ENCODE data around the gene LRG1.

LRG1 gene

DNA sequence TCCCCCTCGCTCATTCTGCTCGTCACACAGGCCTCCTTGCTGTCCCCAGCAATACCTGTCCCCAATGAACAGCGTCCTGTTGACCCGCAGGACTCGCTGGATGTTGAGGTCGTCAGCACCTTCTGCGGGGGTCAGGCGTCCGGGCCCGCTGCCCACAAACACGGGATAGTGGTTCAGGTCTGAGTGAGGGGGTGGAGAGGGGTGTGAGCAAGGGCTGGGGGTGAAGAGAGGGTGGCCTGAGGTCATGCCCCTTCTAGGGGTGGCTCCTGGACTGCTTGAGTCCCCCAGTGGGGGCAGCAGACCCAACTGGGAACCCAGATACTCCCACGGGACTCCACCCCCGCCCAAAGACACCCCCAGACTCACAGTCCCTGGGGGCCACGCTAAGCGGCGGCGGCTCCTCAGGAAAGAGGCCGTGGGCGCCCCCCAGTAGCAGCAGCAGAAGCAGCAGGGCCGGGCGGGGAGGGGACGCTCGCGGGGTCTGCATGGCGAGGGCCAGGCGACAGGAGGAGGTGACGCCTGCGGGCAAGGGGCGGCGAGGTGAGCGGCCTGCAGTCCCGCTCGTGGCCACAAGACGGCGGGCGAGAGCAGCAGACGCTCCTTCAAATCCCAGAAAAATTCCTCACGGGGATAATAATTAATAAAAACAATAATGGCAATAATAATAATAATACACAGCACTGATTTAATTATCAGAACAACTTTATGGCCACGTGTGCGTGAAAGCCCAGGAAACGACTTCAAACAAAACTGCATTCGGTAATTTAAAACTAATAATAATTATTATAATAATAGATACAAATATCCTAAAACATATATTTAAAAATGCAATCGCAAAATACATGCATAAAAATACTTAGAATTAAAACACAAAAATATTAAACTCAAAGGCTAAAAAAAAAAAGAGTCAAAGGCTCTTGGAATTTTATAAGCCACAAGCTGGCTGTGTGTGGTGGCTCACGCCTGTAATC lies 18.4 kb upstream of the LRG1 start (continued):
- TF ChIP-seq ZNF311 (tag by site-specific recombination; IDR thresholded peaks at IDR 0.05; ENCODE audit: borderline replicate concordance), result no peak
- no peak for TF ChIP-seq ZNF2 (tag by site-specific recombination; IDR thresholded peaks at IDR 0.05)
- TF ChIP-seq, protein P1, sequence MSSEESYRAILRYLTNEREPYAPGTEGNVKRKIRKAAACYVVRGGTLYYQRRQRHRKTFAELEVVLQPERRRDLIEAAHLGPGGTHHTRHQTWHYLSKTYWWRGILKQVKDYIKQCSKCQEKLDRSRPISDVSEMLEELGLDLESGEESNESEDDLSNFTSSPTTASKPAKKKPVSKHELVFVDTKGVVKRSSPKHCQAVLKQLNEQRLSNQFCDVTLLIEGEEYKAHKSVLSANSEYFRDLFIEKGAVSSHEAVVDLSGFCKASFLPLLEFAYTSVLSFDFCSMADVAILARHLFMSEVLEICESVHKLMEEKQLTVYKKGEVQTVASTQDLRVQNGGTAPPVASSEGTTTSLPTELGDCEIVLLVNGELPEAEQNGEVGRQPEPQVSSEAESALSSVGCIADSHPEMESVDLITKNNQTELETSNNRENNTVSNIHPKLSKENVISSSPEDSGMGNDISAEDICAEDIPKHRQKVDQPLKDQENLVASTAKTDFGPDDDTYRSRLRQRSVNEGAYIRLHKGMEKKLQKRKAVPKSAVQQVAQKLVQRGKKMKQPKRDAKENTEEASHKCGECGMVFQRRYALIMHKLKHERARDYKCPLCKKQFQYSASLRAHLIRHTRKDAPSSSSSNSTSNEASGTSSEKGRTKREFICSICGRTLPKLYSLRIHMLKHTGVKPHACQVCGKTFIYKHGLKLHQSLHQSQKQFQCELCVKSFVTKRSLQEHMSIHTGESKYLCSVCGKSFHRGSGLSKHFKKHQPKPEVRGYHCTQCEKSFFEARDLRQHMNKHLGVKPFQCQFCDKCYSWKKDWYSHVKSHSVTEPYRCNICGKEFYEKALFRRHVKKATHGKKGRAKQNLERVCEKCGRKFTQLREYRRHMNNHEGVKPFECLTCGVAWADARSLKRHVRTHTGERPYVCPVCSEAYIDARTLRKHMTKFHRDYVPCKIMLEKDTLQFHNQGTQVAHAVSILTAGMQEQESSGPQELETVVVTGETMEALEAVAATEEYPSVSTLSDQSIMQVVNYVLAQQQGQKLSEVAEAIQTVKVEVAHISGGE (tag by site-specific recombination; conservative IDR thresholded peaks at IDR 0.05; ENCODE audit: low read depth), result no peak
- TF ChIP-seq, protein P2, sequence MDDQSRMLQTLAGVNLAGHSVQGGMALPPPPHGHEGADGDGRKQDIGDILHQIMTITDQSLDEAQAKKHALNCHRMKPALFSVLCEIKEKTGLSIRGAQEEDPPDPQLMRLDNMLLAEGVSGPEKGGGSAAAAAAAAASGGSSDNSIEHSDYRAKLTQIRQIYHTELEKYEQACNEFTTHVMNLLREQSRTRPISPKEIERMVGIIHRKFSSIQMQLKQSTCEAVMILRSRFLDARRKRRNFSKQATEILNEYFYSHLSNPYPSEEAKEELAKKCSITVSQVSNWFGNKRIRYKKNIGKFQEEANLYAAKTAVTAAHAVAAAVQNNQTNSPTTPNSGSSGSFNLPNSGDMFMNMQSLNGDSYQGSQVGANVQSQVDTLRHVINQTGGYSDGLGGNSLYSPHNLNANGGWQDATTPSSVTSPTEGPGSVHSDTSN (CRISPR knock-in tag; IDR thresholded peaks at IDR 0.05), result no peak
- 0 out of 2 replicates have a peak, but pooled peaks have one; percentile 17 for TF ChIP-seq KLF10 (tag by site-specific recombination; IDR thresholded peaks at IDR 0.05)
- TF ChIP-seq ZBTB20 (tag by site-specific recombination; IDR thresholded peaks at IDR 0.05), result no peak
- TF ChIP-seq, protein P3, sequence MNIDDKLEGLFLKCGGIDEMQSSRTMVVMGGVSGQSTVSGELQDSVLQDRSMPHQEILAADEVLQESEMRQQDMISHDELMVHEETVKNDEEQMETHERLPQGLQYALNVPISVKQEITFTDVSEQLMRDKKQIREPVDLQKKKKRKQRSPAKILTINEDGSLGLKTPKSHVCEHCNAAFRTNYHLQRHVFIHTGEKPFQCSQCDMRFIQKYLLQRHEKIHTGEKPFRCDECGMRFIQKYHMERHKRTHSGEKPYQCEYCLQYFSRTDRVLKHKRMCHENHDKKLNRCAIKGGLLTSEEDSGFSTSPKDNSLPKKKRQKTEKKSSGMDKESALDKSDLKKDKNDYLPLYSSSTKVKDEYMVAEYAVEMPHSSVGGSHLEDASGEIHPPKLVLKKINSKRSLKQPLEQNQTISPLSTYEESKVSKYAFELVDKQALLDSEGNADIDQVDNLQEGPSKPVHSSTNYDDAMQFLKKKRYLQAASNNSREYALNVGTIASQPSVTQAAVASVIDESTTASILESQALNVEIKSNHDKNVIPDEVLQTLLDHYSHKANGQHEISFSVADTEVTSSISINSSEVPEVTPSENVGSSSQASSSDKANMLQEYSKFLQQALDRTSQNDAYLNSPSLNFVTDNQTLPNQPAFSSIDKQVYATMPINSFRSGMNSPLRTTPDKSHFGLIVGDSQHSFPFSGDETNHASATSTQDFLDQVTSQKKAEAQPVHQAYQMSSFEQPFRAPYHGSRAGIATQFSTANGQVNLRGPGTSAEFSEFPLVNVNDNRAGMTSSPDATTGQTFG (tag by site-specific recombination; IDR thresholded peaks at IDR 0.05; ENCODE audit: borderline replicate concordance), result no peak
- TF ChIP-seq, protein P4, sequence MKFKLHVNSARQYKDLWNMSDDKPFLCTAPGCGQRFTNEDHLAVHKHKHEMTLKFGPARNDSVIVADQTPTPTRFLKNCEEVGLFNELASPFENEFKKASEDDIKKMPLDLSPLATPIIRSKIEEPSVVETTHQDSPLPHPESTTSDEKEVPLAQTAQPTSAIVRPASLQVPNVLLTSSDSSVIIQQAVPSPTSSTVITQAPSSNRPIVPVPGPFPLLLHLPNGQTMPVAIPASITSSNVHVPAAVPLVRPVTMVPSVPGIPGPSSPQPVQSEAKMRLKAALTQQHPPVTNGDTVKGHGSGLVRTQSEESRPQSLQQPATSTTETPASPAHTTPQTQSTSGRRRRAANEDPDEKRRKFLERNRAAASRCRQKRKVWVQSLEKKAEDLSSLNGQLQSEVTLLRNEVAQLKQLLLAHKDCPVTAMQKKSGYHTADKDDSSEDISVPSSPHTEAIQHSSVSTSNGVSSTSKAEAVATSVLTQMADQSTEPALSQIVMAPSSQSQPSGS (tag by site-specific recombination; IDR thresholded peaks at IDR 0.05; ENCODE audit: low read depth), result no peak
- TF ChIP-seq ZBTB7A (tag by site-specific recombination; IDR thresholded peaks at IDR 0.05; ENCODE audit: low read depth), result no peak
- TF ChIP-seq, protein P5, sequence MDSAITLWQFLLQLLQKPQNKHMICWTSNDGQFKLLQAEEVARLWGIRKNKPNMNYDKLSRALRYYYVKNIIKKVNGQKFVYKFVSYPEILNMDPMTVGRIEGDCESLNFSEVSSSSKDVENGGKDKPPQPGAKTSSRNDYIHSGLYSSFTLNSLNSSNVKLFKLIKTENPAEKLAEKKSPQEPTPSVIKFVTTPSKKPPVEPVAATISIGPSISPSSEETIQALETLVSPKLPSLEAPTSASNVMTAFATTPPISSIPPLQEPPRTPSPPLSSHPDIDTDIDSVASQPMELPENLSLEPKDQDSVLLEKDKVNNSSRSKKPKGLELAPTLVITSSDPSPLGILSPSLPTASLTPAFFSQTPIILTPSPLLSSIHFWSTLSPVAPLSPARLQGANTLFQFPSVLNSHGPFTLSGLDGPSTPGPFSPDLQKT (IDR thresholded peaks at IDR 0.05; ENCODE audit: borderline replicate concordance, low read depth, low read length), result no peak
- TF ChIP-seq, protein P6, sequence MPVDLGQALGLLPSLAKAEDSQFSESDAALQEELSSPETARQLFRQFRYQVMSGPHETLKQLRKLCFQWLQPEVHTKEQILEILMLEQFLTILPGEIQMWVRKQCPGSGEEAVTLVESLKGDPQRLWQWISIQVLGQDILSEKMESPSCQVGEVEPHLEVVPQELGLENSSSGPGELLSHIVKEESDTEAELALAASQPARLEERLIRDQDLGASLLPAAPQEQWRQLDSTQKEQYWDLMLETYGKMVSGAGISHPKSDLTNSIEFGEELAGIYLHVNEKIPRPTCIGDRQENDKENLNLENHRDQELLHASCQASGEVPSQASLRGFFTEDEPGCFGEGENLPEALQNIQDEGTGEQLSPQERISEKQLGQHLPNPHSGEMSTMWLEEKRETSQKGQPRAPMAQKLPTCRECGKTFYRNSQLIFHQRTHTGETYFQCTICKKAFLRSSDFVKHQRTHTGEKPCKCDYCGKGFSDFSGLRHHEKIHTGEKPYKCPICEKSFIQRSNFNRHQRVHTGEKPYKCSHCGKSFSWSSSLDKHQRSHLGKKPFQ (tag by site-specific recombination; IDR thresholded peaks at IDR 0.05), result no peak
- peak; percentile 88 for TF ChIP-seq IKZF3 (tag by site-specific recombination; IDR thresholded peaks at IDR 0.05)
- no peak for TF ChIP-seq ZSCAN23 (tag by site-specific recombination; IDR thresholded peaks at IDR 0.05)
- TF ChIP-seq ZNF677 (tag by site-specific recombination; IDR thresholded peaks at IDR 0.05), result no peak
- TF ChIP-seq, protein P7, sequence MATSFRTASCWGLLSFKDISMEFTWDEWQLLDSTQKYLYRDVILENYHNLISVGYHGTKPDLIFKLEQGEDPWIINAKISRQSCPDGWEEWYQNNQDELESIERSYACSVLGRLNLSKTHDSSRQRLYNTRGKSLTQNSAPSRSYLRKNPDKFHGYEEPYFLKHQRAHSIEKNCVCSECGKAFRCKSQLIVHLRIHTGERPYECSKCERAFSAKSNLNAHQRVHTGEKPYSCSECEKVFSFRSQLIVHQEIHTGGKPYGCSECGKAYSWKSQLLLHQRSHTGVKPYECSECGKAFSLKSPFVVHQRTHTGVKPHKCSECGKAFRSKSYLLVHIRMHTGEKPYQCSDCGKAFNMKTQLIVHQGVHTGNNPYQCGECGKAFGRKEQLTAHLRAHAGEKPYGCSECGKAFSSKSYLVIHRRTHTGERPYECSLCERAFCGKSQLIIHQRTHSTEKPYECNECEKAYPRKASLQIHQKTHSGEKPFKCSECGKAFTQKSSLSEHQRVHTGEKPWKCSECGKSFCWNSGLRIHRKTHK (tag by site-specific recombination; IDR thresholded peaks at IDR 0.05), result no peak
- TF ChIP-seq ZNF76 (tag by site-specific recombination; IDR thresholded peaks at IDR 0.05; ENCODE audit: borderline replicate concordance, low read depth), result no peak
- no peak for TF ChIP-seq ZNF248 (tag by site-specific recombination; IDR thresholded peaks at IDR 0.05)
- peak; percentile 57 for TF ChIP-seq ZFHX2 (tag by site-specific recombination; conservative IDR thresholded peaks at IDR 0.05)
- TF ChIP-seq, protein P8, sequence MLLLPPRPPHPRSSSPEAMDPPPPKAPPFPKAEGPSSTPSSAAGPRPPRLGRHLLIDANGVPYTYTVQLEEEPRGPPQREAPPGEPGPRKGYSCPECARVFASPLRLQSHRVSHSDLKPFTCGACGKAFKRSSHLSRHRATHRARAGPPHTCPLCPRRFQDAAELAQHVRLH (tag by site-specific recombination; IDR thresholded peaks at IDR 0.05), result no peak
- TF ChIP-seq, protein P9, sequence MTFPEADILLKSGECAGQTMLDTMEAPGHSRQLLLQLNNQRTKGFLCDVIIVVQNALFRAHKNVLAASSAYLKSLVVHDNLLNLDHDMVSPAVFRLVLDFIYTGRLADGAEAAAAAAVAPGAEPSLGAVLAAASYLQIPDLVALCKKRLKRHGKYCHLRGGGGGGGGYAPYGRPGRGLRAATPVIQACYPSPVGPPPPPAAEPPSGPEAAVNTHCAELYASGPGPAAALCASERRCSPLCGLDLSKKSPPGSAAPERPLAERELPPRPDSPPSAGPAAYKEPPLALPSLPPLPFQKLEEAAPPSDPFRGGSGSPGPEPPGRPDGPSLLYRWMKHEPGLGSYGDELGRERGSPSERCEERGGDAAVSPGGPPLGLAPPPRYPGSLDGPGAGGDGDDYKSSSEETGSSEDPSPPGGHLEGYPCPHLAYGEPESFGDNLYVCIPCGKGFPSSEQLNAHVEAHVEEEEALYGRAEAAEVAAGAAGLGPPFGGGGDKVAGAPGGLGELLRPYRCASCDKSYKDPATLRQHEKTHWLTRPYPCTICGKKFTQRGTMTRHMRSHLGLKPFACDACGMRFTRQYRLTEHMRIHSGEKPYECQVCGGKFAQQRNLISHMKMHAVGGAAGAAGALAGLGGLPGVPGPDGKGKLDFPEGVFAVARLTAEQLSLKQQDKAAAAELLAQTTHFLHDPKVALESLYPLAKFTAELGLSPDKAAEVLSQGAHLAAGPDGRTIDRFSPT (tag by site-specific recombination; IDR thresholded peaks at IDR 0.05), result no peak
- no peak for TF ChIP-seq ZNF211 (tag by site-specific recombination; IDR thresholded peaks at IDR 0.05; ENCODE audit: low read depth)
- no peak for TF ChIP-seq SP3 (tag by site-specific recombination; IDR thresholded peaks at IDR 0.05)
